ENCODE data around the gene CACNA2D3.

DNA sequence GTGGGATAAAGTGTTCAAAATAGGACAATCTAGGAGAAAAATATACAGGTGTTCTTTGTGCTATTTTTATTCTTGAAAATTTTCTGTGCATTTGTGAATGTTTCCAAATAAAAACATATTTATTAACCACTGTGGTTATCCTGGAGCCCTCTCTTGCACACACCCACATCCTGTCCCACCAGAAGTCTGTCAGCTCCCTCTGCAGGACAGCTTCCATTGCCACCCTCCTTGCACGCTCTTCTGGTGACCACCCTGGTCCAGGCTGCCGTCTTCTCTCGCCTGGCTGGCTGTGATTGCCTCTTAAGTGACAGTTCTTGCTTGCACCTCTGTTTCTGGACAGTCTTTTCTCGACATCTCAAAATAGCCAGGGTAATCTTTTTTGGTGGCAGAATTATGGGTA lies 411.5 kb downstream of the CACNA2D3 start:
- TF ChIP-seq POLR2AphosphoS5 (IDR thresholded peaks at IDR 0.05; ENCODE audit: borderline replicate concordance, low read depth, low read length) (no peak), EZH2 (IDR thresholded peaks at IDR 0.05) (no peak)
